Daoy (cell line): ENCODE measurements around the gene GNAZ. TPM values are rescaled to one million over a fixed set of nuclear protein-coding genes. Genes with fewer than 3 reads are reported as not detected.

Experiments
- DNase-seq: peaks from one replicate; pipeline ENCODE4 v3.0.0-alpha.2; 2015; ENCODE audit warnings: low read depth
- total RNA-seq: library from RNA; depleted of rRNA; stranded (reverse); fragments of >200 nt; shearing (Covaris generic); gene quantifications from 2 replicates; pipeline ENCODE4 v1.2.3, GENCODE V29; 2014

GNAZ gene
- total RNA-seq, 1 experiment from 2014 or later = 7.7 TPM

DNA sequence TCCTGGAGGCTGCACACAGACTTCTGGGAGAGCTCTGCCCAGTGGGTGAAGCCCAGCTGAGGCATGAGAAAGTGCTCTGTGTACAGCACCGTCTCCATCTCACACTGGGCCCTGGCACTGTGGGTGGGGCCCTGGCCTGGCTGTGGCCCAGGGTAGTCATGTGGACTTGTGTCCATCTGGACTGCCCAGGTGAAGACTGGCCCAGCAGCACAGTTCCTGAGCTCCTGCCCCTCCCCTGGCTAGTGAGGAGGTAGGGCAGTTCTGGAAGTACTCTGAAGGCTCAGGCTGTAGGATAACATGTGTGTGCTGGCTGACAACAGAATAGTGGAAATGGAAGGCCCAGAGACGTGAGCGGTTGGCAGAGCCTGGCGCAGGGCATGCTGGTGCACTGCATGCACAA lies 36.0 kb downstream of the GNAZ start:
- DNase-seq = no peak

DNA sequence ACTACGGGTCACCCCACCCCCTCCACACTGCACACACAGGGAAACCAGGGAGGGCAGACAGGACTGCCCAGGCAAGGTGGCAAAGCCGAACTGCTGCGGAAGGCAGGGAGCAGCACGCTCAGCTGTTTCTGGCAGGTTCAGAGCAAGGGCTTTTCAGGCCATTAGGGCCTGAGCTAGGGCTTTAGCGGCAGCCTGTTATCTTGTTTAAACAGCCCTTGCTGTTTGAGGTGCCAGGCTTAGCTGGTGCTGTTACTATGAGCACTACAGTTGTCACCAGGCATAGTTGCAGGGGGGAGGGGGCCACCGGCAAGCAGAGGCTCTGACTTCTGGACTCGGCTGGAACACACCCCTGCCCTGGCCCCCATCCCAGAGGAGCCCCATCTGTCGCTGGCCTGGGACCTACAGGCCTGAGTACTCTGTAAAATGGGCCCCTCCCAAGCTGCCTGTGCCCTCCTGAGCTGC lies 36.6 kb downstream of the GNAZ start:
- no peak for DNase-seq

- DNase-seq = no peak
Observed at GRCh38 chr22:23107487-23108248, 37.3 kb downstream of the GNAZ start.

DNA sequence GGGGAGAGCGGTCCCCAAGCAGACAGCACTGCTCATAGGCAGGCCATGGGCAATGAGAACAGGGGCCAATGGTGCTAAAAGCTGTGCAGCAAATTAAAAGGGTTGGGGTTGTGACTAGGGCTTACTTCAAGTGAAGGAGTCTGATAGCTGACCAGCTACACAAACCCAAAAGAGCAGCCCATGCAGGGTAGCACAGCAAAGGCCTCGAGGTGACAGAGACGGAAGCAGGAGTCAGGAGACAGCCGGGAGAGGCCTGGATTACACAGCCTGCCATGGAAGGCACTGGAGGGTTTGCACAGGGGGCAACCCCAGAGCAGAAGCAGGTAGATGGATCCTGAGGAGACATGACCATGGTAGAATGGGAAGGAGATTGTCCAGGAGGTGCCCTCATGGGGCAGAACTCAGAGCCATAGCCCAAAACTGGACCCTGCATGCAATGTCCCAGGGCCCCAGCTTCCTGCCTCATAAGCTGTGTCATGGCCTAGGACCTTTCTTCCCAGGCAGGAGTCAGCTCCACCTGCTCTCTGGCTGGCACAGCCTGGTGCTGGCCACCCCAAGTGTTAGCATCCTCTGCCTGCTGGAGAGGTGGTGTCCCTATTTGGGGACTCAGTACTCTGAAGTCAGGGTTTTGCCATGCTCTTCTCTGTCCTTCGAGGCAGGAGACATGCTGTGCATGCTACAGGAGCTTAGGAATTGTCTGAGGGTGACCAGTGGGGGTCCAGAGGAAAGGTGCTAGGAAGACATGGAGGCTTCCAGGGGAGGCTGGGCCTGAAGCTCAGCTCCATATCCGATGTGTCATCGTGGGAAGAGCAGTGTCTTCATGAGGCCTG lies 38.1 kb downstream of the GNAZ start:
- no peak for DNase-seq

DNA sequence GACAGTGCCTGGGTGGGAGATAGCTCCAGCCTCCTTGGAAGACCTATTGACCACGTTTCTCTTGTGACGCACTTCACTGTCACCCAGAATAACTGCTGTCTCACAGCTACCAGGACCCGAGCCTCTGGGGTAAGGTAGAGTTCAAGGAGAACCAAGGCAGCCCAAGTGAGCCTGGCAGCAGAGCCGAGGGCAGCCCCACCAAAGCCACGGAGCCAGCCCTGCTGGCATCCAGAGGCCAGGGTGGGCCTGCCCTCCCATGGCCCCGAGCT lies 38.7 kb downstream of the GNAZ start:
- DNase-seq = no peak

- DNase-seq = no peak
Observed at GRCh38 chr22:23109441-23109978, 39.2 kb downstream of the GNAZ start.

- no peak for DNase-seq
Observed at GRCh38 chr22:23110190-23110921, 40.0 kb downstream of the GNAZ start.

GRCh38 chr22:23110922-23111527 lies 40.7 kb downstream of the GNAZ start:
- DNase-seq = peak; percentile 63

DNA sequence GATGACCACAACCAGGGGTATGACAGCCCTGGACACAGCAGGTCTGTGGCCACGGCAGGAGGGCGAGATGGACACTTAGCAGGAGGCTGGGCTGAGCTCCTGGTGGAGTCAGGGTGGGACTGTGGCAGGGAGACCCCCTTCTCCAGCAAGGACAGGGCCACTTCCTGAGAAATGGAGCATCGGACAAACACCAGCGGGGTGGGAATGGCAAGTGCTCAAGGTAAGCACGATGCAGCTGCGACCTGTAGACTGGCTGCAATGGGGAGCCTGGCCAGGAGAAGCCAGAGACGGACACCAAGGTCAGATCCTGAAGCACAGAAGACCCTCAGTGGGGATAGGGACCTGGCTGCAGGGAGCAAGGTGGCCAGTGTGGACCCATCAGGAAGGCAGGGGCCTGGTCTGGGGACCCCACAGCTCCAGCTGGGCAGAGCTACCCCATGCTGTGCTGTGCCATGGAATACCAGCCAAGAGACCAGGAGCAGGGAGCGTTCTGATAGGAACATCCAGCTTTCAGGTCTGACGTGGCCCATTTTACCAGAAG lies 42.2 kb downstream of the GNAZ start:
- no peak for DNase-seq

GRCh38 chr22:23113067-23113846 lies 42.9 kb downstream of the GNAZ start:
- DNase-seq = peak; percentile 18

- DNase-seq = no peak
Observed at GRCh38 chr22:23113847-23114720, 43.8 kb downstream of the GNAZ start.

DNA sequence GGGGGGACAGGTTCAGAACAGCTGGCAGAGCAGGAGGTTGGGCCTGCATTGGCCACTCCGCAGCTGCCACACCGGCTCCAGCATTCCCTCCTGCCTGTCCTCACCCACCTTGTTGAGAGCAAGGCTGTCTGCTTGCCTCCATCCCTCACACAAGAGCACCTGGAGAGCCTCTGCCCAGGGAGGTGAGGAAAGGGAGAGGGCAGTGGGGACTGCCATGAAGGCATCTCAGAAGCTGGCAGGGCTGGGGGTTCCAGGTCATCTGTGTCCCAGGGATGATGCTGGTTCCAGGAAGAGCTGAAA lies 44.4 kb downstream of the GNAZ start:
- no peak for DNase-seq

- DNase-seq = no peak
Observed at GRCh38 chr22:23115369-23115768, 45.0 kb downstream of the GNAZ start.

DNA sequence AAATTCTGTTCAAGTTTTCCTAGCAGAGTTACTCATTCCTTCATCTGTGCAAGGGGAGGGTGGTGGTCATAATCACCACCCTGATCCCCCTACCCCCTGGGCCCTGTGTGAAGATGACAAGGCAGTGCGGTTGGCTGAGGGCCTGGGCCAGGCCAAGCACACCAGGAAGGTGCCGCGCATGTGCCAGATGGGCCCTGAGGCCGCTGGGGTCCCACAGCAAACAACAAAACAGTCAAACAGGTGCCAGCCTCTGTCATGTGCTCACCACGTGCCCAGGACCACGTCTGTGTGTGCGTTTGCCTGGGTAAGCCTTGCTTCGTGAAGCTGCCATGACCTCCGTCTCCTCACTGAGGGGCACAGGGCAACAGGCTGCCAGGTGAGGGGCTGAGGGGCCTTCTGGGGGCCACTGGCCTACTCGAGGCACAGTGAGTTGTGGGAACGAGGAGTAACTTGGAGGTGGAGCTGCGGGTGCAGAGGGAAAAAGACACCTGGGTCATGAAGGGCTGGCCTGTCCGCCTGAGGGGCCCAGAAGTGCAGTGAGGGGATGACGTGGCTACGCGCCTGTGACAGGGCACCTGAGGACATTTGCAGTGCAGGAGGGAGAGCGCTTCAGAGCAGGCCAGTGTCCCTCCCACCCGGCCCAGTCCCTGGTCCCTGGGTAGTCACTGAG lies 45.6 kb downstream of the GNAZ start:
- no peak for DNase-seq

- no peak for DNase-seq
Observed at GRCh38 chr22:23116506-23117263, 46.4 kb downstream of the GNAZ start.

GRCh38 chr22:23117275-23117674 lies 47.0 kb downstream of the GNAZ start:
- no peak for DNase-seq

- DNase-seq = no peak
Observed at GRCh38 chr22:23117891-23118646, 47.8 kb downstream of the GNAZ start.
